NCI-H82 treated with DMSO at 0.1 percent for 48 hours (cell line): ENCODE results near the gene PDE4C.
A peak's percentile ranks its signal among the peaks of the same experiment; 100 is the strongest.
"Not testable (repeated sequence)": the region's sequence is repeated elsewhere in the genome, so short reads cannot be mapped to it uniquely, and the experiment has no call there.

ENCODE experiments used
- DNase-seq: peaks from one replicate; lab custom pipeline; 2025; ENCODE audit not compliant: unreplicated experiment; lab: John Stamatoyannopoulos, UW

PDE4C gene

GRCh38 chr19:18223860-18224524, 2.2 kb downstream of the PDE4C start:
- peak; percentile 89 for DNase-seq

DNA sequence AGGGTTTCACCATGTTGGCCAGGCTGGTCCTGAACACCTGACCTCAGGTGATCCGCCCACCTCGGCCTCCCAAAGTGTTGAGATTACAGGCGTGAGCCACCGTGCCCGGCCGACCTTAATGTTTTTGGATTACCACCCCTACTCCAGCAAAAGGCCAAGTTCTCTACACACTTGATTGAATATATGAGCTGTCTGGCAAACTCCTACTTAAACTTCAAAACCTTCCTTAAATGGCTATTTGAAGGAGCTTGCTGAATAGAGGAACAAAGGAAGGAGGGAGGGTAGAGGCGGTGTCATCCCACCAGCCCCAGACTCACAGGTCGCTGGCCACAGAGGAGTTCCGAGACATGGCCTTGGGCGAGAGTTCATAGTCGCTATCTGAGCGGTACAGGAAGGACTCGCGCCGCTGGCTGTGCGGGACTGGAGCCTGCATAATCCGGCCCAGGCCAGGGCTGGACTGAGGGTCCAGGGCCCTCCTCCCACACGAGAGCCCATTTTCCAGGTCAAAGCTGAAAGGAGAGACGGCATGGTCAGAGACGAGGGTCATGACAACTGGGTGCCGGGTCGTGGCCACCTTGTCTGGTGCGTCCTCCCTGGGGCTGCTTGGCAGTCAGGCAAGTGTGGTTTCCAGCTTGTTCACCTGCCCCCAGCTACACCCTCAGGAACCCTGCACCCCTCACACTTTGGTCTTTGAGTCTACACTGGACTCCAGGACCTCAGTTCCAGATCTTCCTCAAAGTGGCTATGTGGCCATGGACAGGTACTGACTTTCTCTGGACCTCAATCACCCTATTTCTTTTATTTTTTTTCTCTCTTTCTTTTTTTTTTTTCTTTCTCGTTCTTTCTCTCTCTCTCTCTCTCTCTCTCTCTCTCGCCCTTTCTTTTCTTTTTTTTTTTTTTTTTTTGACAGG, 4.2 kb downstream of the PDE4C start:
- DNase-seq: no peak

- DNase-seq: no peak
Measured at GRCh38 chr19:18220632-18221275, 5.5 kb downstream of the PDE4C start.

- no peak for DNase-seq
Measured at GRCh38 chr19:18219911-18220631, 6.2 kb downstream of the PDE4C start.

DNA sequence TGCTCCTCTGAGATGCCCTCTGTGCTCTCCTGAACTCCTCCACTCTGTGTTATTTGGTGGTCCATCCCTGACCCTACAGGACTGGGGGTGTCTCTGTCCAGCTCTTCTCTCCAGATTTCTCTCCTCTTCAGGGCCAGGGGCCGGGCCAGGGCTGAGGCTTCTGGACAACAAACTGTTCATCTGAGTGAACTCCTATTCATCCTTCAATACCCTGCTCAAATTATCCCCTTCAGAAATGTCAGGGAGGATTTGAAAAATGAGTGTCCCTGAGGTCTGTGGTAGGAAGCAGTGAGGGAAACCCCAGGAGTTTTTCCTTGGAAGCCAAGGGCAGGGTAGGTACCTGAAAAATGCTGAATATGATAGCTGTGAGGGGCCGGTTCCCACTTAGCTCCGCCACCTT, 7.6 kb downstream of the PDE4C start:
- DNase-seq: no peak

- DNase-seq: no peak
Measured at GRCh38 chr19:18218159-18218558, 8.1 kb downstream of the PDE4C start.

GRCh38 chr19:18216789-18217188, 9.4 kb downstream of the PDE4C start:
- DNase-seq: no peak

DNA sequence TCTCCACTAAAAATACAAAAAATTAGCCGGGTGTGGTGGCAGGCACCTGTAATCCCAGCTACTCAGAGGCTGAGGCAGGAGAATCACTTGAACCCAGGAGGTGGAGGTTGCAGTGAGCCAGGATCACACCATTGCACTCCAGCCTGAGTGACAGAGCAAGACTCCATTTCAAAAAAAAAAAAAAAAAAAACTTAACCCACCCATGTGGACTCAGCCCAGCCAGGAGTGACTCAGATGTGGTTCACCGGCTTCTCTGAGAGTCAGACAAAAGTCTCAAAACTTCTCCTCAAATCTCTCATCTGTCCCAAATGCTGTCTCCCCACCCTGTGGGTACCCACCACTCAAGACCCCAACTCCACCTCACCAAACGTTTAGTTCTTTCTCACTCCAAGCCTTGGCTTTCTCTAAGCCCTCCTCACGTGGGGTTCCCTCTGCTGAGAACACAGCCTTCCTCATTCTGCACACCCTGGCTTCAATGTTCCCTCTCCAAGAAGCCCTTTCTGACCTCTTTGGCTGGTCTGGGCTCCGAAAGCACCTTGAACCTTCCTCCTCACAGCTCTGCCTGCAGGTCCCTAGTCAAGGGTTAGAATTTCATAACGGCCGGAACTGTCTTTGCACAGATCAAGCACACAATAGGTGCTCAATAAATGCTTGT, 11.3 kb downstream of the PDE4C start:
- DNase-seq: no peak

DNA sequence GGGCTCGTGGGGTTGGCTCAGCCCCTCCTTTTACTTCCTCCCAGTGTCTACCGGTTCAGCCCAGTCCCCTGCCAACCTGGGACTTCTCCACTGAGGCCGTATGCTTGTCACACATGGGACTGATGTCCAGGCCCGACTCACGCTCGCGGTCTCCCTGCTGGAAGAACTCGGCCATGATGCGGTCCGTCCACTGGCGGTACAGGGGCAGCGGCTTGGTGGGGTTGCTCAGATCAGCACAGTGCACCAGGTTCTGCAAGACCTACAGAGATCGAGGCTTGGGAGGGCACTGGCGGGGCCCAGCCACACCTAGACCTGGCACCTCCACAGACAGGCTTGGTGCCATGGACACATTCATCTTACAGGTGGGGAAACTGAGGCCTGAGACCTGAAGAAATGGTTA, 14.6 kb downstream of the PDE4C start:
- DNase-seq: no peak

- DNase-seq: not testable (repeated sequence)
Measured at GRCh38 chr19:18209912-18210311, 16.3 kb downstream of the PDE4C start.

DNA sequence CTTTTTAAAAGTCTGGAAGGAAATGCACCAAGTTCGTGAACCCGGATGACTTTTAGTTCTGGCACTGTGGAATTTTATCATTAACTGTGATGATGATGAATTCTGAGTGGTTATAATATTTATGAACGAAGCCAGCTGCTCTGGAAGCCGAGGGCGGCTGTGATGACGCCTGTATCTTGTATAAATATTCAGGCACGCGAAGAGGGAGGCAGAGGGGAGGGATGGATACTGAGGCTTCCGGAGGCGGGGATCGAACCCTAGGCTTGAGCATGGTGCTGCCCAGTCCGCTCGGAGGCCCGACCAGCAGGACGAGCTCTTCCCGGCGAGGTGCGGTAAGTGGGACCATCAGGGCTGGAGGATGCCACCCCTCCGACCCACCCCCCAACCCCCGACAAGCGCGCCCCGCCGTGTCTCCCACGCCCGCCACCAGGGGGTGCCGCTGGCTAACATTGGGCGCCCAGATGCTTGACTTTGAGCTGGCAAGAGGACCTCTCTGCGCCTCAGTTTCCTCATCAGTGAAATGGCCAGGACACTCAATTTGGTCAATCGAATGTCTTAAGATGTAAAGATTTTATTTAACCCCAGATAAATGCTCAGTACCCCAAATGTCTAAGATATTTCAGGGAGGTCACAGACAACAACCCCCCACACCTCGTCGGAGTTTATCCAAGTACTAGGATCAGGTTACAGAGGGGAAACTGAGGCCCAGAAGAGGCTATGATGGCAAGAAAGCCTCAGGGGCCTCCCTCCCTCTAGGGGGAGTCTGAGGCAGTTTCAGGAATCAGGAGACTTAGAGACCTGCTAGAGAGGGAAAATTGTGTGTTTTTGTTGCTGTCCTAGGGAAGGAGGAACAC, 17.9 kb downstream of the PDE4C start:
- DNase-seq: peak; percentile 22

DNA sequence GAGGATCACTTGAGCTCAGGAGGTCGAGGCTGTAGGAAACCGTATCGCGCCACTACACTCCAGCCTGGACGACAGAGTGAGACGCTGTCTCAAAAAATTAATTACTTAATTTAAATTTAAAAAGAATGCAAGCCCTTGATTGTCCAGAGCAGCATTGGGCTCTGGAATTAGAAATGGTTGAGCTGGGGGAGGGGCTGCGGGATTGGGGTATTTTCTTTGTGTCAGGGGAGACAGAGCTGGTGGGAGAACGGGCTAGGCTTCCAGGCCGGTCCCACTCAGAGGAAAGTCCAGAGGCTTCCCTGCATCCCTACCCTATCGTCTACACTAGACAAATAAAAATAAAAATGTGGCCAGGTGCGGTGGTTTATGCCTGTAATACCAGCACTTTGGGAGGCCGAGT, 20.2 kb downstream of the PDE4C start:
- no peak for DNase-seq

GRCh38 chr19:18205200-18205892, 20.9 kb downstream of the PDE4C start:
- peak; percentile 67 for DNase-seq

GRCh38 chr19:18204394-18205199, 21.6 kb downstream of the PDE4C start:
- DNase-seq: no peak

GRCh38 chr19:18203863-18204393, 22.3 kb downstream of the PDE4C start, which contains the start of gene RAB3A:
Gene RAB3A (minus strand): TSS chr19:18204042. CDS start chr19:18202740, 1,302 bp downstream.
- peak; percentile 100 for DNase-seq

- DNase-seq: no peak
Measured at GRCh38 chr19:18203408-18203862, 22.8 kb downstream of the PDE4C start.

DNA sequence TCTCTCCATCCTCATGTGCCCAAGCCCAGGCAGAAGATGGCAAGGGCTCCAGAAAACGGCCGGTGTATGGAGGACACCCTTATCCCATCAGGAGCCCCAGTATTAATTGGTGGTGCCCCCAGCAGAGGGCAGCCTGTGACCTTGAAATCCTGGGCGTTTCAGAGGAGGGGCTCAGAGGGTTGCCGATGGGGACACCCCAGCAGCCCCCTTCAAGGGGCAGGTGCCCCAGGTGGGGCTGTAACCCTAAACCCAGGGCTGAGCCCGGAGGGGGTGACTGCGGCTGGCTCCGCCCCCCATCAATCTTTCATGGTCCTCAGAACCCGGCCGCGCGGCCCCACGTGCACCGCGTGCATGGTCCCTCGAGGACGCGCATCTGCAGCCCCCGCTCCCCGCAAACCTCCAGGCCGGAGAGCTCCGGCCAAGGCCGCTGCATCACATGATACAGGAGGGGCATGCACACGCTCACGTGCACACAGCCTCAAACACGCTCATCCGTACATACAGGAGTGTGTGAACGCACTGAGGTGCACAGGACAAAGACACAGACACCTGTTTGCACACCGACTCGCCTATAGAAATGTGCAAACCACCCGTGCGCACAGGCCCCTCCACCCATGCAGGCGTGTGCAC, 23.3 kb downstream of the PDE4C start:
- DNase-seq: no peak
